Thyroid gland (tissue), 4 donors: ENCODE results near the gene RHBDL3. TPM values are rescaled to one million over a fixed set of nuclear protein-coding genes. Genes with fewer than 3 reads are reported as not detected.

Experiments used
- DNase-seq, 2 donors: peaks; one replicate each; pipeline ENCODE4 v3.0.0-alpha.2; 2019
- H3K27ac ChIP-seq, 3 donors: fragments of 200-600 bp; sonication (generic); 1 replicate in 2 of 3; 2 replicates in 1 of 3; pipeline ENCODE4 v1.5.1; 2016 to 2019; ENCODE audit warnings: mild to moderate bottlenecking in 1 of 3, moderate library complexity in 1 of 3
- H3K27me3 ChIP-seq: fragments of 200-600 bp; sonication (generic); one replicate; pipeline ENCODE4 v1.5.1; 2019
- H3K36me3 ChIP-seq, 2 donors: fragments of 200-600 bp; sonication (generic); one replicate each; pipeline ENCODE4 v1.5.1; 2016 to 2019
- H3K4me1 ChIP-seq, 2 donors: fragments of 200-600 bp; sonication (generic); one replicate each; pipeline ENCODE4 v1.5.1; 2017 to 2019
- H3K4me3 ChIP-seq, 3 donors: fragments of 200-600 bp; sonication (generic); replicated peaks in 1 of 3; 1 replicate in 2 of 3; 2 replicates in 1 of 3; pipeline ENCODE4 v1.5.1; 2016; ENCODE audit warnings: mild to moderate bottlenecking in 1 of 3
- H3K9me3 ChIP-seq: fragments of 200-600 bp; sonication (generic); one replicate; pipeline ENCODE4 v1.5.1; 2017
- CTCF ChIP-seq, 6 experiments: fragments of 200-600 bp in 3 of 6; fragments of 450-650 bp in 3 of 6; sonication (generic) in 3 of 6; IDR thresholded peaks; one replicate each; pipeline ENCODE4 v1.5.1; 2016 to 2019; ENCODE audit warnings: antibody characterized with exemption in 6 of 6, mild to moderate bottlenecking in 2 of 6, inconsistent platforms in 1 of 6, moderate library complexity in 1 of 6
- POLR2A ChIP-seq, 2 donors: fragments of 450-650 bp; IDR thresholded peaks; one replicate each; pipeline ENCODE4 v1.6.1; 2017; ENCODE audit warnings: antibody characterized with exemption in 2 of 2, mild to moderate bottlenecking in 2 of 2, moderate library complexity in 1 of 2
- WGBS, 2 donors: methylation state at CpG; one replicate each; pipeline ENCODE4 v1.1.5; 2017; 5-methylcytosine and 5-hydroxymethylcytosine counted together
- intact Hi-C: fragments of 100-400 bp; cut with DNase I; formaldehyde crosslinking; loops from one replicate; pipeline ENCODE4 v1.15.1; 2023
- total RNA-seq, 4 donors: library from RNA; depleted of rRNA; stranded (reverse); fragments of >200 nt; gene quantifications; one replicate each; pipeline ENCODE4 v1.2.3, GENCODE V29; 2016

RHBDL3 gene
- total RNA-seq = under 1 TPM in 2 of 4 donors, not detected in 2; 0.15 to 0.22 TPM

DNA sequence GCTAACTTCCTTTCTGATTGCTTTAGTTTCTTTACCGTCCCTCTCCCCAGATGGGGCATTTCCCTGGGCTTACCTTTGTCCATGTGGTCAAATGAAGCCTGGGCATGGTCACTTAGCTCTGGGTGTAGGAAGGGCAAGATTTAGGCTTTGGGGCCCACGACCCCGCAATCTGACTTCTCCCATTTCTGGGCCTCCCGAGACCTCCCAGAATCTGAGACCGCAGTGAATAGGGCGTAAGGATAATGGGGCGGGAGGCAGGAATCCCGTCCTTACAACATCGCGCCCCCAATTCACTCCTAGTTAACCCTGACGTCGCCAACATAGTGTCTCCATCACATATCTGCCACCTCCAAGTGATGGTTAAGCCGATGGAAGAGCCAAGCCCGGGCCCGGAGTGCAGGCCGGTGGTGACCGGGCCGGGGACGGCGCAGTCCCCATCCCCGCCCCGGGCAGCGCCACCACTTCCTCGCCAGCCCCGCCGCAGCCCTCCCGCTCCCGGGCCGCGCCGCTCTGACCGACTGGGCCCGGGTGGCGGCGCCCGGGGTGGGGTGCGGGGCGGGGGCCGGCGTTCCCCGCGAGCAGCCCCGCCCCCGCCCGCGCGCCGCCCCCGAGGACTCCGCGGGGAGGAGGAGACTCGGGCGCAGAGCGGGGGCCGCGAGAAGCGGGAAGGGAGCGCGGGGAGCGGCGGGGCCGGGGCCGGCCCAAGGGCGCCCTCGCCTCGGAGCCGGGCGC, at the start of gene RHBDL3:
TSS of gene RHBDL3 (plus strand) at position 641 of the 732 bp plus-strand sequence. CDS start 358 bp downstream, outside the sequence.
- TF ChIP-seq POLR2A (IDR thresholded peaks at IDR 0.05) (no peak), CTCF (IDR thresholded peaks at IDR 0.05) (no peak)
- H3K4me1 ChIP-seq = peaks cover 11 to 19% of the 10 kb centered on the region in 2 donors
- no peaks in the 10 kb centered on the region for H3K36me3 ChIP-seq
- WGBS, 2 donors = 10 to 20% methylated on average over 10 to 13 of the region's 68 CpGs
- DNase-seq = no peak
- intact Hi-C loops = no loop called here
- no peak within 1 kb of the TSS for H3K27ac ChIP-seq
- no peaks in the 10 kb centered on the region for H3K27me3 ChIP-seq
- H3K4me3 ChIP-seq = peak within 1 kb of the TSS in 1 of 3 donors; percentile 49
- H3K9me3 ChIP-seq = no peaks in the 10 kb centered on the region

DNA sequence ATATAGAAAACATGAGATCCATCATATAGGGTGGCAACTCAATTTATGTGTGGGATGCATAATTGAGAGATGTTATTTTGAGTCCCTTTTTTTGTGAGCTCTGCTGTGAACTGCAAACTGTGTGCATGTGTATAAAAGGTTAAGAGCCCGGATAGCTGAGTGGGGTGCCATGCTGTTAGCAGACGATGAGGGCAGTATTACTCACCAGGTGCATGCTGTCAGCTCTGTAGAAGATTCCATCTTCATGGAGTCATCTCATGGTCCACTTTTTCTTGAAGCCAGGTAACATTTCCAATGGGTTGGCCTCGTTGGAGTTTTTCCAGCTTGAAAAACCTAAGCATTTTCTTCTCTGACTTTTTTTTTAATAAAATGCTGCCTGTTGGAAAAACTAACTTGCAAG, 43.0 kb upstream of the RHBDL3 start:
- intact Hi-C loops = no loop called here
- TF ChIP-seq CTCF (IDR thresholded peaks at IDR 0.05) (no peak), POLR2A (IDR thresholded peaks at IDR 0.05) (no peak)
- WGBS, 2 donors = 63 to 68% methylated on average over 3 of the region's 3 CpGs

GRCh38 chr17:32223703-32224102, 41.9 kb upstream of the RHBDL3 start:
- intact Hi-C loops = no loop called here
- WGBS, 2 donors = 94 to 95% methylated on average over 3 of the region's 3 CpGs
- Histone ChIP-seq H3K9me3 (no peaks in the 10 kb centered on the region), H3K36me3 (peaks cover 0 to 8% of the 10 kb centered on the region in 2 donors), H3K27me3 (no peaks in the 10 kb centered on the region), H3K27ac (no peak overlapping the region), H3K4me3 (no peak overlapping the region), H3K4me1 (peaks cover 0 to 7% of the 10 kb centered on the region in 2 donors)
- no peak for TF ChIP-seq POLR2A (IDR thresholded peaks at IDR 0.05)
- TF ChIP-seq CTCF (IDR thresholded peaks at IDR 0.05) = no peak
- DNase-seq = no peak

More for the DNA sequence above, 43.0 kb upstream of the RHBDL3 start:
- Histone ChIP-seq H3K27ac (no peak overlapping the region), H3K4me3 (no peak overlapping the region), H3K4me1 (peaks cover 0 to 7% of the 10 kb centered on the region in 2 donors), H3K27me3 (no peaks in the 10 kb centered on the region), H3K9me3 (no peaks in the 10 kb centered on the region), H3K36me3 (peaks cover 0 to 8% of the 10 kb centered on the region in 2 donors)
- no peak for DNase-seq

- peak; percentile 48 to 62 for DNase-seq
- peaks cover 0 to 8% of the 10 kb centered on the region in 2 donors for H3K36me3 ChIP-seq
These were observed 38.7 kb upstream of the RHBDL3 start for GRCh38 chr17:32226886-32227285.

More at GRCh38 chr17:32226886-32227285, 38.7 kb upstream of the RHBDL3 start:
- no peak overlapping the region for H3K4me3 ChIP-seq
- intact Hi-C loops = no loop called here
- no peaks in the 10 kb centered on the region for H3K27me3 ChIP-seq
- 58 to 63% methylated on average over 3 of the region's 3 CpGs for WGBS, 2 donors
- peaks cover 0 to 7% of the 10 kb centered on the region in 2 donors for H3K4me1 ChIP-seq
- TF ChIP-seq POLR2A (IDR thresholded peaks at IDR 0.05) (no peak), CTCF (IDR thresholded peaks at IDR 0.05) (no peak)
- no peaks in the 10 kb centered on the region for H3K9me3 ChIP-seq
- peak overlapping the region in 1 of 3 donors; percentile 22 for H3K27ac ChIP-seq
